NCI-H345 treated with DMSO at 0.1 percent for 48 hours (cell line): ENCODE data around the gene BEND3.
"Not testable (repeated sequence)": the region's sequence is repeated elsewhere in the genome, so short reads cannot be mapped to it uniquely, and the experiment has no call there.

Experiments used
- DNase-seq: peaks from one replicate; lab custom pipeline; 2025; ENCODE audit not compliant: unreplicated experiment; lab: John Stamatoyannopoulos, UW

The BEND3 gene

GRCh38 chr6:107114926-107115694, at the start of gene BEND3:
Gene BEND3 (minus strand): TSS chr6:107115515. CDS start chr6:107099285, 16,230 bp downstream.
- no peak for DNase-seq

- not testable (repeated sequence) for DNase-seq
Observed at GRCh38 chr6:107164299-107164698, 49.0 kb upstream of the BEND3 start.

GRCh38 chr6:107161521-107161920, 46.2 kb upstream of the BEND3 start:
- no peak for DNase-seq

GRCh38 chr6:107156617-107157016, 41.3 kb upstream of the BEND3 start:
- no peak for DNase-seq

- no peak for DNase-seq
Observed at GRCh38 chr6:107154801-107155160, 39.5 kb upstream of the BEND3 start.

- peak; percentile 29 for DNase-seq
Observed at GRCh38 chr6:107154131-107154800, 39.0 kb upstream of the BEND3 start.

- DNase-seq = no peak
Observed at GRCh38 chr6:107152638-107153430, 37.5 kb upstream of the BEND3 start.

- no peak for DNase-seq
Observed at GRCh38 chr6:107144666-107145065, 29.4 kb upstream of the BEND3 start.

- no peak for DNase-seq
Observed at GRCh38 chr6:107144014-107144413, 28.7 kb upstream of the BEND3 start.

GRCh38 chr6:107140581-107140980, 25.3 kb upstream of the BEND3 start:
- DNase-seq = no peak

- DNase-seq = not testable (repeated sequence)
Observed at GRCh38 chr6:107136324-107136723, 21.0 kb upstream of the BEND3 start.

GRCh38 chr6:107135048-107135680, 19.8 kb upstream of the BEND3 start:
- DNase-seq = not testable (repeated sequence)

- no peak for DNase-seq
Observed at GRCh38 chr6:107132330-107132954, 17.1 kb upstream of the BEND3 start.

- DNase-seq = no peak
Observed at GRCh38 chr6:107129370-107129925, 14.1 kb upstream of the BEND3 start.

GRCh38 chr6:107128577-107128976, 13.3 kb upstream of the BEND3 start:
- no peak for DNase-seq

GRCh38 chr6:107128175-107128574, 12.9 kb upstream of the BEND3 start:
- no peak for DNase-seq

- DNase-seq = no peak
Observed at GRCh38 chr6:107125771-107126170, 10.5 kb upstream of the BEND3 start.

- no peak for DNase-seq
Observed at GRCh38 chr6:107124934-107125348, 9.6 kb upstream of the BEND3 start.

- no peak for DNase-seq
Observed at GRCh38 chr6:107123501-107123900, 8.2 kb upstream of the BEND3 start.

- no peak for DNase-seq
Observed at GRCh38 chr6:107122748-107123147, 7.4 kb upstream of the BEND3 start.
